Adrenal gland (tissue), 12 donors: ENCODE measurements around the gene FXYD5. TPM values are rescaled to one million over a fixed set of nuclear protein-coding genes. Genes with fewer than 3 reads are reported as not detected.

Experiments
- DNase-seq, 7 donors: peaks; one replicate each; pipeline ENCODE4 v3.0.0-alpha.2; 2019 to 2020
- H3K27ac ChIP-seq, 5 donors: fragments of 200-600 bp; sonication (generic) in 4 of 5; 1 replicate in 3 of 5; 2 replicates in 2 of 5; pipeline versions ENCODE4 v1.5.1 to v1.8.0; 2016 to 2020; ENCODE audit warnings: mild to moderate bottlenecking in 1 of 5
- H3K27me3 ChIP-seq: fragments of 200-600 bp; 2 replicates; pipeline ENCODE4 v1.8.0; 2021
- H3K36me3 ChIP-seq, 2 donors: fragments of 200-600 bp; replicated peaks in 1 of 2; 1 replicate in 1 of 2; 2 replicates in 1 of 2; pipeline versions ENCODE4 v1.5.1 to v1.8.0; 2018 to 2022
- H3K4me1 ChIP-seq, 2 donors: fragments of 200-600 bp; replicated peaks in 1 of 2; 1 replicate in 1 of 2; 2 replicates in 1 of 2; pipeline versions ENCODE4 v1.5.1 to v1.8.0; 2018 to 2021
- H3K4me3 ChIP-seq, 4 donors: fragments of 200-600 bp; sonication (generic) in 3 of 4; one replicate each; pipeline ENCODE4 v1.5.1; 2016 to 2018
- H3K9me3 ChIP-seq, 3 donors: fragments of 200-600 bp; sonication (generic) in 1 of 3; replicated peaks in 1 of 3; 1 replicate in 2 of 3; 2 replicates in 1 of 3; pipeline versions ENCODE4 v1.5.1 to v1.8.0; 2016 to 2021
- CTCF ChIP-seq, 6 experiments: fragments of 450-650 bp in 4 of 6; fragments of 200-600 bp in 2 of 6; sonication (generic) in 1 of 6; IDR thresholded peaks; 1 replicate in 5 of 6; 2 replicates in 1 of 6; pipeline versions ENCODE4 v1.5.1 to v1.8.0; 2016 to 2021; ENCODE audit warnings: antibody characterized with exemption in 6 of 6, mild to moderate bottlenecking in 2 of 6, moderate library complexity in 1 of 6
- POLR2A ChIP-seq, 2 donors: fragments of 450-650 bp; IDR thresholded peaks; one replicate each; pipeline ENCODE4 v1.6.1; 2017; ENCODE audit warnings: antibody characterized with exemption in 2 of 2, mild to moderate bottlenecking in 2 of 2, moderate library complexity in 1 of 2
- WGBS, 4 donors: extraction: QIAGEN DNeasy Blood & Tissue Kit in 2 of 4; methylation state at CpG; one replicate each; pipeline versions ENCODE4 v1.1.5 to v1.1.7; 2013 to 2017; 5-methylcytosine and 5-hydroxymethylcytosine counted together
- intact Hi-C, 2 donors: fragments of 100-400 bp; cut with DNase I; formaldehyde crosslinking; loops; one replicate each; pipeline versions ENCODE4 v1.14.1 to v1.15.0; 2022 to 2023
- polyA plus RNA-seq, 3 donors: library from polyadenylated mRNA; stranded (reverse); fragments of 200-250 nt in 2 of 3; fragments of 350-450 nt in 1 of 3; fragmentation: Illumina TruSeq in 1 of 3; extraction: RNeasy Lipid Tissue Mini Kit (QIAGEN cat#74804) in 1 of 3; gene quantifications; one replicate each; pipeline ENCODE4 v1.2.3, GENCODE V29; 2013 to 2014
- total RNA-seq, 9 donors: library from RNA; depleted of rRNA in 4 of 9; stranded (reverse); fragments of >200 nt in 4 of 9; fragments of 120-200 nt in 1 of 9; fragmentation: NEBNext Ultra II Directional in 1 of 9; extraction: Animal tissue kit (Norgen Biotek cat#: 25700) in 1 of 9; gene quantifications; one replicate each; pipeline versions ENCODE4 v1.1.0 to v1.2.4, GENCODE V29; 2013 to 2023
- donor health status: healthy with polysubstance abuse.
- donor health status: Bipolar disorder and iron deficiency.
- donor health status: DM: yes; HTN: yes; CAD: no.
- donor health status: DM: no; HTN: no; CAD: no.
- donor health status: DM: no; HTN: no; CAD: no.
- donor health status: DM: yes; HTN: yes; CAD: no.

The FXYD5 gene
- total and polyA plus RNA-seq, 12 donors, result 4.2 to 123 (median 38.9) TPM

GRCh38 chr19:35115177-35115951 is 39.2 kb upstream of the FXYD5 start, which contains the start of gene FXYD3:
TSS of gene FXYD3 (plus strand) at chr19:35115823. CDS start at chr19:35119377, 3,554 bp downstream.
- WGBS, 4 donors, result 58 to 68% (median 61%) methylated on average over 6 to 14 of the region's 14 CpGs
- intact Hi-C loops, result no loop called here
- DNase-seq, result no peak
- no peak within 1 kb of the TSS for H3K4me3 ChIP-seq
- H3K27me3 ChIP-seq, result no peaks in the 10 kb centered on the region
- peaks cover 0 to 14% of the 10 kb centered on the region in 2 donors for H3K4me1 ChIP-seq
- no peaks in the 10 kb centered on the region for H3K9me3 ChIP-seq
- TF ChIP-seq CTCF (IDR thresholded peaks at IDR 0.05) (no peak), POLR2A (IDR thresholded peaks at IDR 0.05) (no peak)
- H3K27ac ChIP-seq, result no peak within 1 kb of the TSS
- no peaks in the 10 kb centered on the region for H3K36me3 ChIP-seq

- Histone ChIP-seq H3K4me1 (peaks cover 0 to 14% of the 10 kb centered on the region in 2 donors), H3K36me3 (no peaks in the 10 kb centered on the region), H3K4me3 (no peak overlapping the region), H3K27ac (no peak overlapping the region), H3K9me3 (no peaks in the 10 kb centered on the region), H3K27me3 (no peaks in the 10 kb centered on the region)
- TF ChIP-seq CTCF (IDR thresholded peaks at IDR 0.05) (no peak), POLR2A (IDR thresholded peaks at IDR 0.05) (no peak)
- WGBS, 4 donors, result 77 to 85% (median 82%) methylated on average over 5 to 13 of the region's 13 CpGs
- intact Hi-C loops, result no loop called here
- DNase-seq, result no peak
Measured at GRCh38 chr19:35116072-35116801, 38.3 kb upstream of the FXYD5 start.

- WGBS, 4 donors, result 56 to 73% (median 65%) methylated on average over 7 to 8 of the region's 8 CpGs
- no peaks in the 10 kb centered on the region for H3K27me3 ChIP-seq
- intact Hi-C loops, result no loop called here
- H3K4me3 ChIP-seq, result no peak overlapping the region
- peaks cover 0 to 14% of the 10 kb centered on the region in 2 donors for H3K4me1 ChIP-seq
- no peaks in the 10 kb centered on the region for H3K36me3 ChIP-seq
- H3K9me3 ChIP-seq, result no peaks in the 10 kb centered on the region
- TF ChIP-seq POLR2A (IDR thresholded peaks at IDR 0.05) (no peak), CTCF (IDR thresholded peaks at IDR 0.05) (no peak)
- no peak for DNase-seq
- no peak overlapping the region for H3K27ac ChIP-seq
Measured at GRCh38 chr19:35117116-35117515, 37.4 kb upstream of the FXYD5 start.

GRCh38 chr19:35117799-35118198 is 36.7 kb upstream of the FXYD5 start:
- H3K4me3 ChIP-seq, result no peak overlapping the region
- H3K27me3 ChIP-seq, result no peaks in the 10 kb centered on the region
- H3K4me1 ChIP-seq, result peaks cover 0 to 14% of the 10 kb centered on the region in 2 donors
- H3K36me3 ChIP-seq, result no peaks in the 10 kb centered on the region
- no peaks in the 10 kb centered on the region for H3K9me3 ChIP-seq
- no peak for TF ChIP-seq CTCF (IDR thresholded peaks at IDR 0.05)
- no peak for TF ChIP-seq POLR2A (IDR thresholded peaks at IDR 0.05)
- no peak overlapping the region for H3K27ac ChIP-seq
- intact Hi-C loops, result no loop called here
- DNase-seq, result no peak
- WGBS, 4 donors, result 70 to 79% (median 73%) methylated on average over 10 to 11 of the region's 11 CpGs
